ENCODE results near the gene SPATA2L.

DNA sequence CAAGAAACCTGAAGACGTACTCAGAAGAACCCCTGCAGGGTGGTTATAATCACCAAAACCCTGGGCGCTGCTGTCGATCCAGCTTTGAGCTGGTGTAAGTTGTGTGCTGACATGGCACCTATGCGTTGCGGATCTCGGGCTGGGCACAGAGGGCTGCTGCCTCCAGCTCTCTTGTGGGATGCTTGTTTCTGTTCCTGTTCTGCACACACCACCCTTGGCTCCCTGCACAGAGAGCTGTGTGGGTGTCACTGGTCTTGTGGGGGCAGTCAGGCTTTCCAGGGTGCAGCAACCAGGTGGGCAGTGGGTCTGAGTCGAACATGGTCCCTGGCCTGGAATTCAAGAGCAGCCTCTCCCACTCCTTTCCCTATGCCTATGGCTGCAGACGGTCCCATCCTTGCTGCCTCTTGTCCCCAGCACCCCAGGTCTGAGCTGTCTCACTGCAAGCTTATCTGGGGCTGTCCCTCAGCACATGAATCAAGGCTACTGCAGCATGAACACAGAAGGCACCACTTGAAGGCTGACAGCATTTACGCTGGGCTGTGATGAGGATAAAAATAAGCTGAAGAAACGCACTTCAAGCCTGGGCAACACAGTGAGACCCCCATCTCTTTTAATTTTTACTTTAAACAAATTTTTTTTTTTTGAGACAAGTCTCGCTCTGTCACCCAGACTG lies 40.0 kb upstream of the SPATA2L start:
- TF ChIP-seq, protein P1, sequence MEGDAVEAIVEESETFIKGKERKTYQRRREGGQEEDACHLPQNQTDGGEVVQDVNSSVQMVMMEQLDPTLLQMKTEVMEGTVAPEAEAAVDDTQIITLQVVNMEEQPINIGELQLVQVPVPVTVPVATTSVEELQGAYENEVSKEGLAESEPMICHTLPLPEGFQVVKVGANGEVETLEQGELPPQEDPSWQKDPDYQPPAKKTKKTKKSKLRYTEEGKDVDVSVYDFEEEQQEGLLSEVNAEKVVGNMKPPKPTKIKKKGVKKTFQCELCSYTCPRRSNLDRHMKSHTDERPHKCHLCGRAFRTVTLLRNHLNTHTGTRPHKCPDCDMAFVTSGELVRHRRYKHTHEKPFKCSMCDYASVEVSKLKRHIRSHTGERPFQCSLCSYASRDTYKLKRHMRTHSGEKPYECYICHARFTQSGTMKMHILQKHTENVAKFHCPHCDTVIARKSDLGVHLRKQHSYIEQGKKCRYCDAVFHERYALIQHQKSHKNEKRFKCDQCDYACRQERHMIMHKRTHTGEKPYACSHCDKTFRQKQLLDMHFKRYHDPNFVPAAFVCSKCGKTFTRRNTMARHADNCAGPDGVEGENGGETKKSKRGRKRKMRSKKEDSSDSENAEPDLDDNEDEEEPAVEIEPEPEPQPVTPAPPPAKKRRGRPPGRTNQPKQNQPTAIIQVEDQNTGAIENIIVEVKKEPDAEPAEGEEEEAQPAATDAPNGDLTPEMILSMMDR (IDR thresholded peaks at IDR 0.05; ENCODE audit: insufficient read depth, low read depth, low read length), result no peak
- no peak for TF ChIP-seq EZH2 (IDR thresholded peaks at IDR 0.05; ENCODE audit: insufficient read depth, low read length)
